ENCODE measurements around the gene SF3B2. TPM values are rescaled to one million over a fixed set of nuclear protein-coding genes. Genes with fewer than 3 reads are reported as not detected.

SF3B2 gene
- total and polyA plus RNA-seq, 9 of the 15 experiments (the other 6 are each of a cell fraction or from before 2014, with no cell fraction given), result 58.3 to 248 (median 157) TPM

- TF ChIP-seq NUFIP1 (IDR thresholded peaks at IDR 0.05; ENCODE audit: partially characterized antibody) (no peak), PCBP1 (IDR thresholded peaks at IDR 0.05; ENCODE audit: low read depth, low read length, poor library complexity, severe bottlenecking) (no peak), PTRF (tag; IDR thresholded peaks at IDR 0.05) (no peak), ZNF280A (IDR thresholded peaks at IDR 0.05; ENCODE audit: low read depth, partially characterized antibody) (no peak), THRB (CRISPR knock-in tag; conservative IDR thresholded peaks at IDR 0.05) (no peak), SMARCA4 (IDR thresholded peaks at IDR 0.05) (no peak), NFE2L1 (tag; IDR thresholded peaks at IDR 0.05; ENCODE audit: borderline replicate concordance, low read depth) (no peak), ZKSCAN8 (CRISPR knock-in tag; IDR thresholded peaks at IDR 0.05) (no peak), FOXJ2 (tag; IDR thresholded peaks at IDR 0.05) (no peak), AFF1 (IDR thresholded peaks at IDR 0.05; ENCODE audit: low read depth in 1 of 2, partially characterized antibody in 2 of 2) (no peak), ZNF445 (CRISPR knock-in tag; IDR thresholded peaks at IDR 0.05; ENCODE audit: low read depth) (no peak), ADNP (tag; IDR thresholded peaks at IDR 0.05) (peak; percentile 62; the same call in 1 of the 2 replicates), FUS (optimal IDR thresholded peaks at IDR 0.05; ENCODE audit: low read depth, low read length) (no peak), RCOR1 (IDR thresholded peaks at IDR 0.05; ENCODE audit: borderline replicate concordance in 1 of 2, low read depth in 2 of 2, low read length in 2 of 2) (peak in 1 of 2 experiments; percentile 35; a peak in 1 of 4 replicates), ZNF76 (CRISPR knock-in tag; IDR thresholded peaks at IDR 0.05; ENCODE audit: borderline replicate concordance) (no peak), KDM4B (IDR thresholded peaks at IDR 0.05; ENCODE audit: borderline replicate concordance in 2 of 2, low read depth in 1 of 2) (no peak)
- TF ChIP-seq, protein P1, sequence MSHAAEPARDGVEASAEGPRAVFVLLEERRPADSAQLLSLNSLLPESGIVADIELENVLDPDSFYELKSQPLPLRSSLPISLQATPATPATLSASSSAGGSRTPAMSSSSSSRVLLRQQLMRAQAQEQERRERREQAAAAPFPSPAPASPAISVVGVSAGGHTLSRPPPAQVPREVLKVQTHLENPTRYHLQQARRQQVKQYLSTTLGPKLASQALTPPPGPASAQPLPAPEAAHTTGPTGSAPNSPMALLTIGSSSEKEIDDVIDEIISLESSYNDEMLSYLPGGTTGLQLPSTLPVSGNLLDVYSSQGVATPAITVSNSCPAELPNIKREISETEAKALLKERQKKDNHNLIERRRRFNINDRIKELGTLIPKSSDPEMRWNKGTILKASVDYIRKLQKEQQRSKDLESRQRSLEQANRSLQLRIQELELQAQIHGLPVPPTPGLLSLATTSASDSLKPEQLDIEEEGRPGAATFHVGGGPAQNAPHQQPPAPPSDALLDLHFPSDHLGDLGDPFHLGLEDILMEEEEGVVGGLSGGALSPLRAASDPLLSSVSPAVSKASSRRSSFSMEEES (CRISPR knock-in tag; IDR thresholded peaks at IDR 0.05), result no peak
- TF ChIP-seq, protein P2, sequence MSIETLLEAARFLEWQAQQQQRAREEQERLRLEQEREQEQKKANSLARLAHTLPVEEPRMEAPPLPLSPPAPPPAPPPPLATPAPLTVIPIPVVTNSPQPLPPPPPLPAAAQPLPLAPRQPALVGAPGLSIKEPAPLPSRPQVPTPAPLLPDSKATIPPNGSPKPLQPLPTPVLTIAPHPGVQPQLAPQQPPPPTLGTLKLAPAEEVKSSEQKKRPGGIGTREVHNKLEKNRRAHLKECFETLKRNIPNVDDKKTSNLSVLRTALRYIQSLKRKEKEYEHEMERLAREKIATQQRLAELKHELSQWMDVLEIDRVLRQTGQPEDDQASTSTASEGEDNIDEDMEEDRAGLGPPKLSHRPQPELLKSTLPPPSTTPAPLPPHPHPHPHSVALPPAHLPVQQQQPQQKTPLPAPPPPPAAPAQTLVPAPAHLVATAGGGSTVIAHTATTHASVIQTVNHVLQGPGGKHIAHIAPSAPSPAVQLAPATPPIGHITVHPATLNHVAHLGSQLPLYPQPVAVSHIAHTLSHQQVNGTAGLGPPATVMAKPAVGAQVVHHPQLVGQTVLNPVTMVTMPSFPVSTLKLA (conservative IDR thresholded peaks at IDR 0.05), result no peak
Measured at GRCh38 chr11:66008095-66008467, 44.1 kb upstream of the SF3B2 start (continued).

All from K562 (cell line).